ENCODE measurements around the gene GPR45.
"Not testable (repeated sequence)": the region's sequence is repeated elsewhere in the genome, so short reads cannot be mapped to it uniquely, and the experiment has no call there.

The GPR45 gene, protein sequence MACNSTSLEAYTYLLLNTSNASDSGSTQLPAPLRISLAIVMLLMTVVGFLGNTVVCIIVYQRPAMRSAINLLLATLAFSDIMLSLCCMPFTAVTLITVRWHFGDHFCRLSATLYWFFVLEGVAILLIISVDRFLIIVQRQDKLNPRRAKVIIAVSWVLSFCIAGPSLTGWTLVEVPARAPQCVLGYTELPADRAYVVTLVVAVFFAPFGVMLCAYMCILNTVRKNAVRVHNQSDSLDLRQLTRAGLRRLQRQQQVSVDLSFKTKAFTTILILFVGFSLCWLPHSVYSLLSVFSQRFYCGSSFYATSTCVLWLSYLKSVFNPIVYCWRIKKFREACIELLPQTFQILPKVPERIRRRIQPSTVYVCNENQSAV

DNA sequence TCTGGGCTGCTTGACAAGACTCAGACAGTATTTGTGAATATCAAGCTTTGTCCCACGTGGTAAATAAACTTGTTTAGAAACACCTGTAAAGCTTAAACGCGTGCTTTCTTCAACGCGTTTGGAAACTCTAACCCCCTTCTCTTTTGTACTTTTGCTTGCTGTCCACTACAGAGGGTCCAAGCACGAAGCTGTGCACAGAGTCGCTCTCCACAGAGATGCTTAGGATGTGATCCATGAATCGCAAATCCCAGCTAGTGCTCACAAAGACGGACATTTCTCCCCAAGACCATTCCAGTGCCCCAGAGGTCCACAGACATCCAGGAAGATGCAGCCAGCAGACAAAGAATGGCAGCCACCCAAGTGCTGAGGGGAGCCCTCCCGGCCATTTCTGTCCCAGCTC, at the start of gene GPR45:
Gene GPR45, plus strand, starts transcription at position 301 of the 400 bp plus-strand sequence. CDS start 116 bp downstream, outside the sequence.
- DNase-seq: no peak

DNA sequence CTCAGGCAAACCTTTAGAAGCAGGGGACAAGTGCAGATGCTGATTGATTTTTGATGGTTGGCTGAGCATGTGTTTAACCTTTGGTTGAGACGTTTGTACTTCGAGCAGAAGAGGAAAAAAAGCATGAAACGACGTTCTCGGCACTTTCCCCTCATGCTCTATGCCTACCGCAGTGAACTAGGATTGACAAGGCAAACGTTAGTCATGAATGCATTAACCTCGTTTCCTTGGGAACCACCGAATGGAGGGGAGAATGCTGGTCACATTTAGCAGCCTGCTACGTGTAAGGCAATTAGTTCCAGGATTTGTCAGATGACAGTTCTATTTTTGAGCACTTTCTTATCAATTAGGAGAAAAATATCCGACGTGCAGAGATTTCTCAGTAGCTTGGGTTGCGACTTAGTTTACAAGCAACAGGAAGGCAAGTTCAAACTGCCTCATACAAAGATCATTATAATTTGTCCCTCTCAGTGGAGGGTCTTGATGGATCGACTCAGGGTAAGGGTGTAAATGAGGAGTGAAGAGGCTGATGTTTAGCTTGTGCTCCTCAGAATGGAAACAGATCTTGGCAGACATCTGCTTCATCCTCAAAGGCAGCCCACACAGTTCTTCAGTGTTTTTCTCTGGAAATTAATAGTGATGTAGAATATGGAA, 47.4 kb upstream of the GPR45 start:
- DNase-seq: no peak

DNA sequence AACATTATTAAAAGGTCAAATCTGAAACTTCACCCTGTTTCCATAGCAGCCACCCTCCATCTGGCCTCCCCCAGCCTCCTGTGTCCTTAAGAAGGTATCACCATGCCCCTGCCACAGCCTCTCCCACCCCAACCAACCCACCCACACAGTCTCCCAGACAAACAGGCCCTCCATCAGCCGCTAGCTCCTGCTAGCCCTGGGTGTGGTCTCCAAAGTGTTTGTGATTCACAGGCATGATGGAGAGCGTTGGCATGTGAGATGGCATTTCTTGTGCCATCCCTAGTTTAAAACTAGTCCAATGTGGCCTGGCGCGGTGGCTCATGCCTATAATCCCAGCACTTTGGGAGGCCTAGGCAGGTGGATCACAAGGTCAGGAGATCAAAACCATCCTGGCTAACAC, 44.9 kb upstream of the GPR45 start:
- DNase-seq: no peak

DNA sequence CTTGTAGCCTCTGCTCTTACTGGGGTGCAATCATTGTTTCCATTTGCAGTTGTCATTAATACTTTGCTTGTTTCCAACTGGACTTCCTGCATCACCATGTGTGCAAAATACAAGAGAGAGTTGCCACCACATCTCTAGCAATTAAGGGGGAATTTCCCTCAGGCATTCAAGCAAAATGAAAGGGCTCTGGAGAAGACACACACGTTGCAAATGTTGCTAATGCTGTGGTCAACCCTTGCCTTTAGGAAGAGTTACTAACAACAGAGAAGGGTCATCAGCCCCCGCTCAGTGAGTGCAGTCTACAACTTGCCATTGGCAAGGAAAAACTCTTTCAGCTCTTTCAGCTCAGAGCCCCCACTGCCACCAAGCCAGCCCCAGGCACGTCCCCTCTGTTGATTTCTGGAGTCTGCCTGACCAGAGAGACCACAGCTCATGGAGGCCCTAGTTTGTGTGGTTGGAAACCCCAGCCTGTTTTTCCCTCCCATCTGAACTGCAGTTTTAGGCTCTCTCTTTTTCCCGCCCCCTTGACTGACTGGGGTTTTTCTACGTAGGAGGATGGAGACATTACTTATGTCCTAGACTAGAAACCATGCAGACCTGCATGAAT, 25.9 kb upstream of the GPR45 start:
- DNase-seq: no peak

DNA sequence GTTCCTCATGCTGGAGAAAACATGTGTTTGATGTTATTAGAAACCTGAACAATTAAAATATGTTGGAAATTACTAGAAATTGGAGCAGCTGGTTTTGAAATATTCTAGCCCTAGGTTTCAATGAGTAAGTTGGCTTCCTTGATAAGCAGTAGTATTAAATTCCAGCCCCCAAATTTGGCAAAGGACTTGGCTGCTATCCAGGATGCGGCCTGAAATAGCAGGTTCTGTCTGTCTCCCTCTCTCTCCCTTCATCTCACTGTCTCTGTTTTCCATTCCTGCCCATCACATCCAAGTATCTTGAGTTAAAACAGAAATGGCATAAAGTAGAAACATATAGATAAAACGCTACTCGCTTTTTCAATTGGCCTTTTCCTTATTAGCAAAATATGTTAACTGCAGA, 20.9 kb upstream of the GPR45 start:
- no peak for DNase-seq

DNA sequence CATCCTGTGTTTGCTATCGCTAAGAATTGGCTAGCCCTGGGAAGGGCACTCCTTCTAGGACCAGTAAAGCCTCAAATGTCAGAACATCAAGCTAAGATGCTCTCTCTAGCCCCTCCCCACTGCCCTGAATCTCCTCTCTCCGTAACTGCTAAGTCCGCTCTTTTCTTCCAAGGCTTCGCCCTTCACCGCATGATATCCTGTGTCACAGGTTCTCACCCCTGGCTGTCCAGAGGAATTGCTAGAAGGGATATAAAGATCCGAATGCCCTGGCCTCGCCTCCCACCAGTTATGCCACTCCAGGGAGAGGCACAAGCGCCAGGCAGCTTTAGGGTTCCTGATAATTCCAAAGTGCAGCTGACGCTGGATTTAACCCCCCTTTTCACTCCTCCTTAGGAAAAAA, 17.1 kb upstream of the GPR45 start:
- DNase-seq: no peak

DNA sequence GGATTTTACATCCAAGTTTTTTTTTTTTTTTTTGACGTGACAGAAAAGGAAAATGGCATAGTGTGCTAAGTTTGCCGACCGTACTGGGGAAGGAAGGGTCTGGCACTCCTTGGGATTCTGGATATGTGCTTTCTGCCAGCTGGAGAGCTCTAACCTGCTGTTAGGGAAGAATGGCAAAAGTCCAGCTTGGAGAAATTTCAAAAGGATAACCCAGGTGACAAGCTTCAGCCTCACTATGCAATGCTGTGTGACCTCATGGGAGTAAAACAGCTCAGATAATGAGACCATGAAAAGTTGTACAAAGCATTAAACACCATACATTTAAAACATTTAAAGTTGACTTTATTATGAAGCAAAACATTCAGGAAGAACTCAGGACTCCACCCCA, 10.3 kb upstream of the GPR45 start:
- DNase-seq: no peak

DNA sequence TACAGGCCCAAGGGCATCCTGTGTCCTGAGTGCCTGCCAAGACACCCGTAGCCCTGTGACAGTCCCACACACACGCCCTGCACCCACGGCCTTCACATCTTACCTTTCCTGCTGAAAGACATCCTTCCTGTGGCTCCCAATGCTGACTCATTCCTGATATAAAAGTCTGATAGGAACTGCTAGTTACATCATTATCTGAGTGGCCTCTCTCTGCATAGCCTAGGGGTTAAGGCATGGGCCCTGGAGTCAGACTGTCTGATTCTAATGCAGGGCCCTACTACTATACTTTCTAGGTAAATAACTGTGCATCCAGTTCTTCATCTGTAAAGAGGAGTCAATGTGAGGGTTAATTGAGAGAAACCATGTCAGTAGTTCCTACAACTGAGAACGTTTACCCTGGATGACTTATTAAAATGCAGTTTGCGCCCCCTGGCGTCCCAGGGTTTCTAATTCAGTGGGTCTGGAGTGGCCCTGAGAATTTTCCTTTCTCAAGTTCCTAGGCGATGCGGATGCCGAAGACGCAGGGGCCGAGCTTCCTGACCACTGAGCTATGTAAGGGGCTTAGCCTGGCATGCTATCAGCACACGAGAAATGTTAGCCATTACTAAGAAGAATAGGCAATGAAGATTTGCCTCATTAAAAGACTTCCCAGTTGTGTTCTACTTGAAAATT, 6.0 kb upstream of the GPR45 start:
- DNase-seq: peak; percentile 66

DNA sequence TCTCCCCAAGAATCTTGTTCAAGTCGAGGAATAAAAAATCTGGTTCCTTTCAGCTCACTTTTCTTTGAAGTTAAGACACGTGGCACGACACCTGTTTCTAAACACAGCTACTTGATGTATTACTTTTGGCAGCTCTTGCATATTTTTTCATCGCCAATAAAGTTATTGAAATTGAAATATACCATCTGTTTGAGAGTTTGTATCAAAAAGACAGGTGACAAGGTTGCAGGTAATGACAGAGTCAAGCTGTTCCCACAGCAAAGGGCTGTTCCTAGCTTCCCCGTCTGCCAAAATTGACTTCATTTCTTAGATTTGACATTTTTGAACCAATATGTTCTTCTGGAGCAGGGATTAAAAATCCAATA, 5.5 kb upstream of the GPR45 start:
- DNase-seq: no peak

DNA sequence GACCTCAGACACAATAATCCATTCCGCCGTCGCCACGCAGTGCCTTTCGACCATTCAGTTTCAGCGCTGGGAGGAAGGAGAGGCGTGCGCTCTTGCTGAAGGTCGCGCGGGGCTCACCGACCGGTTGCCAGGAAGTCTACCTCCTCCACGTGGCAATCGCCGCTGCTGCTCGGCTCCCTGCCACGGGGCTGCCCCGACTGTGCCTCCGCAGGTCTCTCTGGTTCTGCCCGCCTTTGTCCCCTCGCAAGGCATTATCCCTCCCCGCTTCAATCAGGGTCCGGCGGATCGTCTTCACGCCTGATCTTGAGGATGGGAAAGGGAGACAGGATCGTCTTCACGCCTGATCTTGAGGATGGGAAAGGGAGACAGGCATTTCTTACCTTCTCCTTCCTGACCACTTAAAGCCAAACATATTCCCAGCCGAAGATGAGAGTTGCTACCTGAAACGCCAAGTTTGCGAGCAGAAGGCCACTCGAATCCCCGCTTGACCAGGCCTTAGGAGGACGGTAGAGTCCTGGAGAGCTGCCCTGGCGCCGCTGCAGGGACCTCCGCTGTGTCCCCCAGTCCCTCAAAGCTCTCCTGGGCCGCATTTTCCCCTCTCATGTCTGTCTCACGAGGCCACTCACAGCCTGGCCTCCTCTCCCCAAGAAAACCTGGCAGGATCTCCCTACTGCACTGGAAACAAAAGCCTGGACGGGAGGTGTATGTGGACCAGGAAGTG, 4.3 kb upstream of the GPR45 start:
- DNase-seq: peak; percentile 10

DNA sequence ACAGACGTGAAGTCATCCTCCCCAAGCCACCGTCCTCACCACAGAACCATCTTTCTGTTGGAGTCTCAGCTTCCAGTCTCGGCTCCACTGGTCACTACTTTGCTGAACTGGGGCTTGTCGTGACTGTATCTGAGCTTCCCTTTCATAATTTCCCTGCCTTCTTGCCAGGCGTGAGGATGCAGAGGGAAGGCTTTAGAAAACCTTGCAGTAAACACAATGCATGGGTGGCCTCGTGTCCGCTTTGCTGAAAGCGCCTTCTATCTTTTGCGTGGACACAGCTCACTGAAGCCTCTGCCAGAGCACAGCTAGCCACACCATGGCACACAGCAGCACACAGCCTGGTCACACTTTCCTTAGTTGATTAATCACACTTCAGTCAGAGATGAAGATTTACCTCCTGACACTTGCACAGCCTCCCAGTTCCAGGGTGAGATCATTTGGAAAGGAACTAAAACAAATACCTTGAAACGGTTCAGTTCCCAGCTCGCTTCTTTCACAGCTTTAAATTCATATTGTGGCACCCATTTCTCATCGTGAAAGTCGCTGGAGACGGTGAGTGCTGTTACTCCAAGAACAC, 2.8 kb upstream of the GPR45 start:
- DNase-seq: no peak

DNA sequence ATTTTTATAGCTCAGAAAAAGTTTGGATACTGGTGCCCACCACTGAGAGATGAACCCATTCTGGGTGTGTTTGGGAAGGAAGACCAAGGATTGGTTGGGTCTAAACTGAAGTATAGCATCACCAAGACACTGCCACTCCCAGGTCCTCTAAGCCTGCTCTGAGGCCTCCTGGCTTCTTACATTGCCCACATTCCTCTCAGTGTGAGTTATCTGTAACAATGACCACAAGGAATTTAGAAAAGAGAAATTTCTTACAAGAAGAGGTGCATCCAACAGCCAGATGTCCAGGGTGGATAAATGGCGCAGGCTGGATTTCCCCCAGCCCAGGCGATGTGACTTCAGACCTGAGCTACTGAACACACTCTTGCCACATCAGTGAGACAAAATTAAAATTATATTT, 1.6 kb upstream of the GPR45 start:
- no peak for DNase-seq

DNA sequence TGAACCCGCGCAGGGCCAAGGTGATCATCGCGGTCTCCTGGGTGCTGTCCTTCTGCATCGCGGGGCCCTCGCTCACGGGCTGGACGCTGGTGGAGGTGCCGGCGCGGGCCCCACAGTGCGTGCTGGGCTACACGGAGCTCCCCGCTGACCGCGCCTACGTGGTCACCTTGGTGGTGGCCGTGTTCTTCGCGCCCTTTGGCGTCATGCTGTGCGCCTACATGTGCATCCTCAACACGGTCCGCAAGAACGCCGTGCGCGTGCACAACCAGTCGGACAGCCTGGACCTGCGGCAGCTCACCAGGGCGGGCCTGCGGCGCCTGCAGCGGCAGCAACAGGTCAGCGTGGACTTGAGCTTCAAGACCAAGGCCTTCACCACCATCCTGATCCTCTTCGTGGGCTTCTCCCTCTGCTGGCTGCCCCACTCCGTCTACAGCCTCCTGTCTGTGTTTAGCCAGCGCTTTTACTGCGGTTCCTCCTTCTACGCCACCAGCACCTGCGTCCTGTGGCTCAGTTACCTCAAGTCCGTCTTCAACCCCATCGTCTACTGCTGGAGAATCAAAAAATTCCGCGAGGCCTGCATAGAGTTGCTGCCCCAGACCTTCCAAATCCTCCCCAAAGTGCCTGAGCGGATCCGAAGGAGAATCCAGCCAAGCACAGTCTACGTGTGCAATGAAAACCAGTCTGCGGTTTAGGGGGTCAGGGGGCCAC, 897 bp downstream of the GPR45 start:
- DNase-seq: no peak

DNA sequence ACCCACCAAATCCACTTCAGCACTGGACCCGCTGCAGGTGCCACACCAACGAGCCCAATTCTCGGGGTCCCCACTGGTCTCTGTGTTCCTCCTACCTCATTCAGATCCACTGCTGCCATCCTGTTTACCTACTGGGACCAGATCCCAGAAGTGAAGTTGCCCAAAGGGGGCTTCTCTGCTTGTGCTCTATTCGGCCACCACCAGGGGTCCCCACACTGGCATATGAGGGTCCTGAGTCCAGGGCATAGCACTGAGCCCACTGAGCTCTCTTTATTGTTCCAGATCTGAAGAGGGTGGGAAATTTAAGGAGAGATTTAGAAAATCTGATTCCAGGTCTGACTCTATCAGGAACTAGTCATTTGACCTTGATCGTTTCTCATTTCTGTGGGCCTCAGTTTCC, 2.4 kb downstream of the GPR45 start:
- DNase-seq: no peak

DNA sequence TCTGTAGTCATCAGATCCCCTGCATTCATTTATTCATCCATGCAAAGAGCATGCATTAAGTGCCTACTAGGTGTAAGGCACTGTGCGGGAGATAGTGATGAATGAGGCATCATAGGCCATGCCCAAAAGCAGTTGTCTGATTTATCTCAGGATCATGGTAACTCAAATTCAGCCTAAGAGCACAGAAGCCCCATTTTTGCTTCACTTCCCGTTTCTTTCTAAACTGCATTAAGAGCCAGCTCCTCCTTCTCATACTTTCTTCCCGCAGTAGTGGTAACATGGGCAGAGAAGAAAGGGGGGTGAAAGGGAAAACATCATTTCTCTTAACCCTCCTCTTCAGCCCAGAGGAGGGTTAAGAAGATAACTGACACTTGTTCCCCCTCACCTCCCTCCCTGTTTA, 2.9 kb downstream of the GPR45 start:
- DNase-seq: no peak

DNA sequence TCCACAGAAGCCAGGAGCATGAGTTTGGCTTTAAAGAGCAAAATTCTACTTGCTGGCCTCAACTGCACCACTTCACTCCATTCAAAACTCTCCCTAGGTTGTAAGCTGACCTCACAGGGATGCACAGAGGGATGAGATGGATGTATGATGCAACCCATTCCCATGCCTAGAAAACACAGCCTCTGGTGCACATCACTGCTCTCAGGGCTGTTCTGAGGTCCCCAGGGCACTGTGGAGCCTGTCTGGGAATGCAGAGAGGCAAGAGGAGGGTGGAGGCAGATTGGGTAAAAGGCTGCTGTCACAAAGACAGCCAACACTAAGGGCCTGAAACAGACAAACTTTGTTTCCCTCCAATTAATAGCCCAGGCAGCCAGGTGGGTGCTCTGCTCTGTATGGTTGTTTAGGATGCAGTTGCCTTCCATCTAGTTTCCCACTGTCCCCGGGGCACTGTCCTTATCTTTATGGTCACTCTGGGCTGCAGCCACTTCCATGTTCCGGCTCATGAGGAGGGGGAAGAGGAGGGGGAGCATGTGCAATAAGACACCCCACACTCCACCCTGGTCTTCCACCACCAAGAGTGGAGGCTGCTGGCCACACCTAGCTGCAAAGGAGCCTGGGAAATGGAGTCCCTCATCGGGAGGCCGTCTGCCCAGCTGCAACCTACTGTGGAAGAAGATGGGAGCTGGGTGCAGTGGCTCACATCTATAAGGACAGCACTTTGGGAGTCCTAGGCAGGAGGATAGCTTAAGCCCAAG, 7.0 kb downstream of the GPR45 start:
- DNase-seq: no peak

DNA sequence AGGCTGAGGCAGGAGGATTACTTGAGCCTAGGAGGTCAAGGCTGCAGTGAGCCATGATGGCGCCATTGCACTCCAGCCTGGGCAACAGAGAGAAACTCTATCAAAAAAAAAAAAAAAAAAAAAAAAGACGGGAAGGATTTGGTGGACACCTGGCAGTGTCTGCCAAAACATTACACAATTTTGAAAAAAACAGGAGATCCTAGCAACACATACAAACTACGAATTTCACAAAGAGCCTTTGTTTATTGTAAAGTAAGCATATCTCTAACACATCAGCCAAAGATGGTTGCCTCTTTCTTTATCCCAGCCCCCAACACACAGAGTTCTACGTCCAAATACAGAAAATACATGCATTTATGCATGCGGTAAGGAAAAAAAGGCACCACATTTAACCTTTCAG, 7.6 kb downstream of the GPR45 start:
- no peak for DNase-seq

DNA sequence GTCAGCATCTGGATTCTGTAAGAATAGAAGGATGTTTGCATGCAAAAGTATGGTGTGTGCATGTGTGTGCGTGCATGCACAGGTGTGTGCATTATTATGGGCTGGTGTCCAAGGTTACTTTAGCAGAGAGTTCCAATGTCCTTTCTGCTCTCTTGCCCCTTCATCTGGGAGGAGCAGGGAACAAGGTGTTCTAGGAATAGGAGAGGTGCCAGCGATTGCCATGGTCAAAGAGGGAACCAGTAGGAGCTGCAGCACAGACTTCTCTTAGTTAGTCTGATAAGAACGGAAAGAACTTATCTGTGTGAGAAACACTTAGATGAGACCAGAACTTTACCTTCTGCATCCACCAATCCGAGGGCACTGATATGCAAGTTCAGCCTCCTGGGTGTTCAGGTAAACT, 8.3 kb downstream of the GPR45 start:
- no peak for DNase-seq

DNA sequence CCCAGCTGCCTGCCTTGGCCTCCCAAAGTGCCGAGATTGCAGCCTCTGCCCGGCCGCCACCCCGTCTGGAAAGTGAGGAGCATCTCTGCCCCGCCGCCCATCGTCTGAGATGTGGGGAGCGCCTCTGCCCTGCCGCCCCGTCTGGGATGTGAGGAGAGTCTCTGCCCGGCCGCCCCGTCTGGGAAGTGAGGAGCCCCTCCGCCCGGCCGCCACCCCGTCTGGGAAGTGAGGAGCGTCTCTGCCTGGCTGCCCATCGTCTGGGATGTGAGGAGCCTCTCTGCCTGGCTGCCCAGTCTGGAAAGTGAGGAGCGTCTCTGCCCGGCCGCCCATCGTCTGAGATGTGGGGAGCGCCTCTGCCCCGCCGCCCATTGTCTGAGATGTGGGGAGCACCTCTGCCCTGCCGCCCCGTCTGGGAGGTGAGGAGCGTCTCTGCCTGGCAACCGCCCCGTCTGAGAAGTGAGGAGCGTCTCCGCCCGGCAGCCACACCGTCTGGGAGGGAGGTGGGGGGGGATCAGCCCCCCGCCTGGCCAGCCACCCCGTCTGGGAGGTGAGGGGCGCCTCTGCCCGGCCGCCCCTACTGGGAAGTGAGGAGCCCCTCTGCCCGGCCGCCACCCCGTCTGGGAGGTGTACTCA, 9.6 kb downstream of the GPR45 start:
- not testable (repeated sequence) for DNase-seq

DNA sequence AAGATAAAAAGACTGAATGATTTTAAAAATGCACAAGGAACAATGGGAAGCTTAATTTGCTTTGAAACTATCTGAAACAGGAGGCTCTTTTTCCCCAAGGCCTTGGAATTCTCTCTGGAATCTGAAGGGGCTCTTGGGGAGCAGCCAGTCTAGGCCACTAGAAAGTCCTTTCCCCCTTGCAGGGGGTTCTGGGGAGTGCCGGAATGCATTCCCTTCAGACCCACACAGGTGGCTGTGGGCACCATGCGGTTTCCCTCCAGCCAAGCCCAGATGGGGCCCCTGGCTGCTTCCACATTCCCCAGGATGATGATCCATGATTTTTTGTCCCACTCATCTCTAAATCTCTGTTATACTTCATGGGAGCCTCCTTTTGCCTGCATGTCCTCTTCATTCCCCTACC, 10.7 kb downstream of the GPR45 start:
- no peak for DNase-seq

Measured in stimulated activated CD4-positive, alpha-beta T cell treated with anti-CD3 and anti-CD28 coated beads, Interleukin-1b, Interleukin-23, amount 100 ng/mL, for 48 hours (primary cell).